ENCODE measurements around the gene DOCK3. TPM values are rescaled to one million over a fixed set of nuclear protein-coding genes. Genes with fewer than 3 reads are reported as not detected.

Gene DOCK3
- total and polyA plus RNA-seq, 2 of the 4 experiments (the other 2 are of a cell fraction), result under 0.01 to 0.12 TPM

- dilution Hi-C loops (cut with HindIII; ENCODE audit: low sequenced_read_pairs, unreplicated experiment), result no loop called here
- DNase-seq (no peak), ATAC-seq (ENCODE audit: low read depth) (no peak)
- intact Hi-C loops (cut with micrococcal nuclease), result no loop called here
- in situ Hi-C loops (cut with MboI; ENCODE audit: low sequenced_read_pairs), result no loop called here
- Histone ChIP-seq H4K20me1 (ENCODE audit: insufficient read depth, low read length) (no peaks in the 10 kb centered on the region), H3K9me1 (ENCODE audit: insufficient read depth, low read length) (no peaks in the 10 kb centered on the region), H3K9me3 (ENCODE audit: control insufficient read depth, insufficient read depth, low read length) (no peaks in the 10 kb centered on the region), H3K4ac (ENCODE audit: low read depth, low read length) (no peak overlapping the region), H3K56ac (ENCODE audit: extremely low read depth, insufficient read depth, low read length) (no peak overlapping the region), H3K4me2 (ENCODE audit: low read depth, low read length) (no peak overlapping the region), H2BK120ac (ENCODE audit: low read depth, low read length) (no peak overlapping the region), H3K36me3 (ENCODE audit: control insufficient read depth, insufficient read depth, low read length) (no peaks in the 10 kb centered on the region), H3K79me1 (ENCODE audit: low read depth in 1 of 2, low read length in 2 of 2) (no peaks in the 10 kb centered on the region), H3K18ac (ENCODE audit: low read depth, low read length) (no peak overlapping the region), H3K9ac (ENCODE audit: low read depth, low read length) (no peak overlapping the region), H3K4me3 (ENCODE audit: insufficient read depth, low read depth, low read length) (no peak overlapping the region), H2AK9ac (replicated peaks; ENCODE audit: low read depth, low read length, poor library complexity) (no peak overlapping the region), H3K27me3 (ENCODE audit: control insufficient read depth, insufficient read depth, low read length) (peaks cover 3% of the 10 kb centered on the region; the same call in 1 of the 2 replicates), H4K91ac (ENCODE audit: insufficient read depth, low read depth, low read length) (no peak overlapping the region), H2AK5ac (ENCODE audit: low read depth, low read length) (no peak overlapping the region), H4K8ac (ENCODE audit: low read depth in 2 of 2, low read length in 2 of 2) (no peak overlapping the region), H2BK15ac (ENCODE audit: low read depth, low read length) (no peak overlapping the region), H3K27ac (ENCODE audit: insufficient read depth, low read length) (no peak overlapping the region), H4K5ac (ENCODE audit: low read depth, low read length) (no peak overlapping the region), H2AFZ (replicated peaks; ENCODE audit: low read length, poor library complexity) (no peak overlapping the region), H2BK5ac (ENCODE audit: low read depth, low read length, poor library complexity, severe bottlenecking) (no peak overlapping the region), H3K4me1 (ENCODE audit: control insufficient read depth, insufficient read depth, low read length) (no peaks in the 10 kb centered on the region), H2BK20ac (ENCODE audit: low read depth, low read length) (no peak overlapping the region), H3K14ac (replicated peaks; ENCODE audit: low read depth, low read length) (no peak overlapping the region), H3K23ac (ENCODE audit: low read depth, low read length) (no peak overlapping the region)
- ChIA-PET POLR2A (ENCODE audit: unreplicated experiment) (interaction anchor here (0.6 kb wide), 1 partner anchor 18 kb away, joined by 5 read pairs; no protein-coding TSS in a partner anchor), CTCF (no interaction called here)
- BruUV-seq (replicated peaks), result no TSS peak
- WGBS, 2 experiments (ENCODE audit: extremely low coverage in 2 of 2, insufficient read length in 1 of 2), result no CpG with 5 or more reads among the region's 2 CpGs
- TF ChIP-seq MAFK (IDR thresholded peaks at IDR 0.05; ENCODE audit: low read depth, low read length) (no peak), BHLHE40 (IDR thresholded peaks at IDR 0.05; ENCODE audit: low read depth, low read length) (no peak), CHD1 (IDR thresholded peaks at IDR 0.05; ENCODE audit: low read depth, low read length) (no peak), NFE2L2 (IDR thresholded peaks at IDR 0.05; ENCODE audit: low read depth, low read length) (no peak), CTCF (conservative IDR thresholded peaks at IDR 0.05; ENCODE audit: low read depth, low read length) (no peak), USF2 (IDR thresholded peaks at IDR 0.05; ENCODE audit: low read depth, low read length) (no peak), CEBPB (IDR thresholded peaks at IDR 0.05; ENCODE audit: low read depth, low read length) (no peak), MXI1 (IDR thresholded peaks at IDR 0.05; ENCODE audit: borderline replicate concordance, low read depth, low read length) (no peak), MAZ (IDR thresholded peaks at IDR 0.05; ENCODE audit: borderline replicate concordance, low read depth, low read length) (no peak), RFX5 (IDR thresholded peaks at IDR 0.05; ENCODE audit: low read depth, low read length) (no peak), RCOR1 (IDR thresholded peaks at IDR 0.05; ENCODE audit: insufficient replicate concordance, low read length) (no peak), FOS (IDR thresholded peaks at IDR 0.05; ENCODE audit: low read depth, low read length) (no peak), POLR2A (IDR thresholded peaks at IDR 0.05; ENCODE audit: low read depth, low read length) (no peak), SMC3 (IDR thresholded peaks at IDR 0.05; ENCODE audit: low read depth, low read length) (no peak)
Observed at GRCh38 chr3:50687916-50688315, 13.2 kb downstream of the DOCK3 start.

Data from IMR-90 (cell line).